CD14-positive monocyte (primary cell): ENCODE data around the gene NLRX1. TPM values are rescaled to one million over a fixed set of nuclear protein-coding genes. Genes with fewer than 3 reads are reported as not detected.
A peak's percentile ranks its signal among the peaks of the same experiment; 100 is the strongest.

Experiments
- DNase-seq, 3 donors: peaks; one replicate each; pipeline ENCODE4 v3.0.0-alpha.2; 2011 to 2022
- H2AFZ ChIP-seq: 2 replicates; pipeline ENCODE4 v1.6.0; 2012; ENCODE audit warnings: mild to moderate bottlenecking, low read depth, low read length, inconsistent platforms; ENCODE audit not compliant: insufficient read depth, poor library complexity, severe bottlenecking
- H3K27ac ChIP-seq, 2 donors: 1 replicate in 1 of 2; 2 replicates in 1 of 2; pipeline ENCODE4 v1.5.1; 2012 to 2013; ENCODE audit warnings: low read length in 2 of 2, control low read depth in 1 of 2, inconsistent platforms in 1 of 2, low read depth in 1 of 2, mild to moderate bottlenecking in 1 of 2
- H3K27me3 ChIP-seq, 2 donors: one replicate each; pipeline versions ENCODE4 v1.6.0 to v1.6.1; 2011 to 2013; ENCODE audit warnings: low read length in 2 of 2; ENCODE audit not compliant: control insufficient read depth in 2 of 2, insufficient read depth in 2 of 2
- H3K36me3 ChIP-seq, 2 donors: replicated peaks in 1 of 2; 1 replicate in 1 of 2; 2 replicates in 1 of 2; pipeline versions ENCODE4 v1.5.1 to v1.6.1; 2012 to 2013; ENCODE audit warnings: low read length in 2 of 2, control low read depth in 1 of 2, inconsistent platforms in 1 of 2, mild to moderate bottlenecking in 1 of 2; ENCODE audit not compliant: insufficient read depth in 2 of 2, control insufficient read depth in 1 of 2
- H3K4me1 ChIP-seq, 2 donors: 1 replicate in 1 of 2; 2 replicates in 1 of 2; pipeline versions ENCODE4 v1.5.1 to v1.6.1; 2012 to 2013; ENCODE audit warnings: low read length in 2 of 2, control low read depth in 1 of 2, inconsistent platforms in 1 of 2, mild to moderate bottlenecking in 1 of 2, moderate library complexity in 1 of 2; ENCODE audit not compliant: insufficient read depth in 2 of 2, control insufficient read depth in 1 of 2
- H3K4me2 ChIP-seq: replicated peaks from 2 replicates; pipeline ENCODE3; 2012; ENCODE audit warnings: low read length, moderate library complexity, mild to moderate bottlenecking; ENCODE audit not compliant: poor library complexity, severe bottlenecking; ENCODE audit errors: extremely low read depth
- H3K4me3 ChIP-seq, 3 experiments: fragments of 200-600 bp in 1 of 3; sonication (generic) in 1 of 3; replicated peaks in 1 of 3; 1 replicate in 2 of 3; 2 replicates in 1 of 3; pipeline ENCODE4 v1.5.1; 2011 to 2013; ENCODE audit warnings: low read length in 3 of 3, mild to moderate bottlenecking in 3 of 3, control low read depth in 2 of 3, low read depth in 2 of 3, inconsistent platforms in 1 of 3, moderate library complexity in 1 of 3
- H3K79me2 ChIP-seq: 2 replicates; pipeline ENCODE4 v1.6.0; 2012; ENCODE audit warnings: mild to moderate bottlenecking, control low read depth, inconsistent platforms, low read length, moderate library complexity; ENCODE audit not compliant: insufficient read depth
- H3K9ac ChIP-seq: 2 replicates; pipeline ENCODE4 v1.6.0; 2017; ENCODE audit warnings: low read length, mild to moderate bottlenecking; ENCODE audit not compliant: insufficient read depth, poor library complexity, severe bottlenecking
- H3K9me3 ChIP-seq, 2 donors: replicated peaks in 1 of 2; 1 replicate in 1 of 2; 2 replicates in 1 of 2; pipeline versions ENCODE4 v1.5.1 to v1.6.1; 2012 to 2013; ENCODE audit warnings: low read length in 2 of 2, control low read depth in 1 of 2; ENCODE audit not compliant: control insufficient read depth in 1 of 2, insufficient read depth in 1 of 2
- H4K20me1 ChIP-seq: 2 replicates; pipeline ENCODE4 v1.6.0; 2012; ENCODE audit warnings: mild to moderate bottlenecking, low read length, control low read depth, moderate library complexity; ENCODE audit not compliant: insufficient read depth
- H3K27ac Mint-ChIP-seq, 7 donors: one replicate each; pipeline ENCODE4 v1.8.0; 2020; ENCODE audit warnings: mild to moderate bottlenecking in 7 of 7, mixed read lengths in 7 of 7, moderate library complexity in 6 of 7, inconsistent platforms in 2 of 7
- H3K27me3 Mint-ChIP-seq, 3 donors: one replicate each; pipeline ENCODE4 v1.8.0; 2021 to 2022; ENCODE audit warnings: low read depth in 3 of 3, mild to moderate bottlenecking in 3 of 3, mixed read lengths in 3 of 3, moderate library complexity in 3 of 3, inconsistent platforms in 1 of 3
- H3K36me3 Mint-ChIP-seq, 2 donors: one replicate each; pipeline ENCODE4 v1.8.0; 2020; ENCODE audit warnings: mixed read lengths in 2 of 2, inconsistent platforms in 1 of 2, mild to moderate bottlenecking in 1 of 2
- H3K4me1 Mint-ChIP-seq: one replicate; pipeline ENCODE4 v1.8.0; 2020; ENCODE audit warnings: mild to moderate bottlenecking, mixed read lengths
- H3K4me3 Mint-ChIP-seq, 2 donors: one replicate each; pipeline ENCODE4 v1.8.0; 2020; ENCODE audit warnings: mild to moderate bottlenecking in 2 of 2, mixed read lengths in 2 of 2, moderate library complexity in 1 of 2
- H3K9me3 Mint-ChIP-seq, 7 donors: one replicate each; pipeline ENCODE4 v1.8.0; 2020 to 2022; ENCODE audit warnings: mixed read lengths in 7 of 7, mild to moderate bottlenecking in 6 of 7, moderate library complexity in 6 of 7, inconsistent platforms in 2 of 7
- CTCF ChIP-seq: fragments of 200-600 bp; IDR thresholded peaks from one replicate; pipeline ENCODE4 v1.8.0; 2022; ENCODE audit warnings: antibody characterized with exemption, mild to moderate bottlenecking
- WGBS: methylation state at CpG from one replicate; pipeline ENCODE4 v1.1.5; 2013; ENCODE audit warnings: missing lambda C conversion rate; ENCODE audit not compliant: insufficient coverage; 5-methylcytosine and 5-hydroxymethylcytosine counted together
- intact Hi-C, 2 donors: fragments of 100-400 bp; cut with micrococcal nuclease; formaldehyde crosslinking; loops; one replicate each; pipeline versions ENCODE4 v1.15.0 to v1.15.1; 2023
- polyA minus RNA-seq: library from RNA; depleted of rRNA, polyadenylated mRNA; stranded (reverse); fragments of >200 nt; gene quantifications from 2 replicates; pipeline ENCODE4 v1.2.3, GENCODE V29; 2012
- polyA plus RNA-seq, 3 donors: library from polyadenylated mRNA; depleted of rRNA in 1 of 3; unstranded in 2 of 3; stranded (reverse) in 1 of 3; fragments of 300-500 nt in 2 of 3; fragments of >200 nt in 1 of 3; fragmentation: Illumina TruSeq in 2 of 3; gene quantifications; 1 replicate in 2 of 3; 2 replicates in 1 of 3; pipeline ENCODE4 v1.2.3, GENCODE V29; 2012 to 2021
- total RNA-seq, 12 experiments: library from RNA in 1 of 12; stranded (reverse) in 1 of 12; fragments of 120-200 nt in 1 of 12; gene quantifications; one replicate each; pipeline ENCODE4 v1.2.4 and lab custom pipeline; 2013 to 2026; ENCODE audit warnings: mixed read lengths in 6 of 12, inconsistent platforms in 1 of 12

The NLRX1 gene
- total RNA-seq (2013) = 15.2 TPM
- 10 to 100 TPM; 13.7 to 15.5 (median 14.2) TPM for polyA plus RNA-seq
- polyA minus RNA-seq = 19.5 and 32.4 TPM in 2 replicates
- 1.3 to 10.0 (median 5.3) reads per million in 11 experiments for total RNA-seq (lab: John Stamatoyannopoulos, UW)

- intact Hi-C loops = loop anchor here in 1 of 2 donors (2.0 kb wide), 1 partner anchor 28 kb away; no protein-coding TSS in a partner anchor
- TF ChIP-seq CTCF = peak; percentile 85
- H3K4me1 ChIP-seq = peaks cover 18 to 27% of the 10 kb centered on the region in 2 donors
Observed at GRCh38 chr11:119168471-119169281, at the start of gene NLRX1. Gene NLRX1, plus strand, starts transcription at chr11:119168725. Its CDS starts 2,679 bp downstream, at chr11:119171404.

GRCh38 chr11:119118946-119119345 lies 49.6 kb upstream of the NLRX1 start:
- peaks cover 30% of the 10 kb centered on the region for H3K79me2 ChIP-seq
- H2AFZ ChIP-seq = no peak overlapping the region
- no peaks in the 10 kb centered on the region for H3K27me3 ChIP-seq
- no peak overlapping the region for H3K4me3 ChIP-seq
- TF ChIP-seq CTCF = no peak
- H3K4me2 ChIP-seq = no peak overlapping the region
- no peaks in the 10 kb centered on the region for H3K9me3 Mint-ChIP-seq
- H3K36me3 ChIP-seq = peaks cover 13 to 36% of the 10 kb centered on the region in 2 donors
- no peak overlapping the region for H3K27ac Mint-ChIP-seq
- peaks cover 54% of the 10 kb centered on the region for H3K4me1 Mint-ChIP-seq
- peaks cover 51 to 62% of the 10 kb centered on the region in 2 donors for H3K4me1 ChIP-seq
- H3K4me3 Mint-ChIP-seq = no peak overlapping the region
- no CpG with 5 or more reads among the region's 1 CpG for WGBS
- H3K36me3 Mint-ChIP-seq = peaks cover 24 to 44% of the 10 kb centered on the region in 2 donors
- no peak for DNase-seq
- H3K27me3 Mint-ChIP-seq = peaks cover 0 to 5% (median 0%) of the 10 kb centered on the region in 3 donors
- H3K9me3 ChIP-seq = no peaks in the 10 kb centered on the region
- H3K9ac ChIP-seq = no peak overlapping the region
- H4K20me1 ChIP-seq = peaks cover 17% of the 10 kb centered on the region
- no peak overlapping the region for H3K27ac ChIP-seq
- intact Hi-C loops = no loop called here

More at GRCh38 chr11:119168471-119169281, at the start of gene NLRX1:
- H2AFZ ChIP-seq = peak within 1 kb of the TSS; percentile 98
- H3K27me3 ChIP-seq = no peaks in the 10 kb centered on the region
- peaks cover 6 to 15% of the 10 kb centered on the region in 2 donors for H3K36me3 Mint-ChIP-seq
- H3K4me3 ChIP-seq = peak within 1 kb of the TSS; percentile 79 to 91 (median 79)
- H3K4me3 Mint-ChIP-seq = peak within 1 kb of the TSS; percentile 91
- DNase-seq = peak; percentile 80 to 81 (median 81)
- peak within 1 kb of the TSS; percentile 73 to 91 (median 83) for H3K27ac Mint-ChIP-seq
- WGBS = under 1% methylated on average over 59 of the region's 63 CpGs
- H3K9me3 ChIP-seq = no peaks in the 10 kb centered on the region
- peaks cover 0 to 5% of the 10 kb centered on the region in 2 donors for H3K36me3 ChIP-seq
- peaks cover 22% of the 10 kb centered on the region for H3K4me1 Mint-ChIP-seq
- H3K79me2 ChIP-seq = peaks cover 8% of the 10 kb centered on the region
- peak within 1 kb of the TSS; percentile 58 to 86 for H3K27ac ChIP-seq
- H3K9me3 Mint-ChIP-seq = no peaks in the 10 kb centered on the region
- H3K9ac ChIP-seq = peak within 1 kb of the TSS; percentile 92
- H4K20me1 ChIP-seq = peaks cover 4% of the 10 kb centered on the region
- peak within 1 kb of the TSS; percentile 98 for H3K4me2 ChIP-seq
- no peaks in the 10 kb centered on the region for H3K27me3 Mint-ChIP-seq
